Astrocyte (in vitro differentiated cells and primary cell): ENCODE results near the gene NCOR2.

Experiments used
- CTCF ChIP-seq: IDR thresholded peaks from 2 replicates; pipeline ENCODE4 v1.5.1; 2011; ENCODE audit warnings: low read depth, mild to moderate bottlenecking, inconsistent platforms, low read length, moderate library complexity; ENCODE audit not compliant: insufficient read depth
- EZH2 ChIP-seq: IDR thresholded peaks from 2 replicates; pipeline ENCODE4 v1.6.1; 2012; ENCODE audit warnings: mild to moderate bottlenecking, low read length, inconsistent platforms; ENCODE audit not compliant: insufficient read depth

DNA sequence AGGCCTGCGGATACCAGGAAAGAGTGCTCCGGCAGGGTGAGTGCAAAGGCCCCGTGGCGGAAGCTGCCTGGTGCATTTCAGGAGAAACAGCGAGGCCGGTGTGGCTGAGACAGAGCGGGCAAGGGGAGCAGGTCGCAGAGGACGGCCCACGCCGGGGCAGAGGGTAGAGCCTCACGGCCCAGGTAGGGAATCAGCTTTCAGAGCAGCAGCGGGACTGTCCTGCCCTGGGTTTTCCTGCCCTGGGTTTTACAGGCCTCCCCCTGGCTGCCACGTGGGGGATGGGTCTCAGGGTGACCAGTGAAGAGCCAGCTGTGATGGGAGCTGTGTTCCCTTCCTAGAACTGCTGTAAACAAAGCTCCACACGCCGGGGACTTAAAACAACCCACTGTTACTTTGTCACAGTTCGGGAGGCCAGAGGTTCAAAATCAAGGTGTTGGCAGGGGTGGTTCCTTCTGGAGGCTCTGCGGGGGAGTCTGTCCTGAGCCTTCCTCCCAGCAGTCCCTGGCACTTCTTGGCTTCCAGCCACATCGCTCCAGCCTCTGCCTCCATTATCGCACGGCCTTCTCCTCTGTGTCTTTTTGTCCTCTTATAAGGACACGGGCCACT, 10.4 kb downstream of the NCOR2 start:
- TF ChIP-seq CTCF (no peak), EZH2 (no peak)
